Fibroblast of skin of left quadriceps (primary cell): ENCODE results near the gene DNAJB1.

Experiments used
- DNase-seq, 2 experiments: peaks; one replicate each; pipeline ENCODE4 v3.0.0-alpha.2; 2013; ENCODE audit warnings: low read depth in 2 of 2

The DNAJB1 gene

DNA sequence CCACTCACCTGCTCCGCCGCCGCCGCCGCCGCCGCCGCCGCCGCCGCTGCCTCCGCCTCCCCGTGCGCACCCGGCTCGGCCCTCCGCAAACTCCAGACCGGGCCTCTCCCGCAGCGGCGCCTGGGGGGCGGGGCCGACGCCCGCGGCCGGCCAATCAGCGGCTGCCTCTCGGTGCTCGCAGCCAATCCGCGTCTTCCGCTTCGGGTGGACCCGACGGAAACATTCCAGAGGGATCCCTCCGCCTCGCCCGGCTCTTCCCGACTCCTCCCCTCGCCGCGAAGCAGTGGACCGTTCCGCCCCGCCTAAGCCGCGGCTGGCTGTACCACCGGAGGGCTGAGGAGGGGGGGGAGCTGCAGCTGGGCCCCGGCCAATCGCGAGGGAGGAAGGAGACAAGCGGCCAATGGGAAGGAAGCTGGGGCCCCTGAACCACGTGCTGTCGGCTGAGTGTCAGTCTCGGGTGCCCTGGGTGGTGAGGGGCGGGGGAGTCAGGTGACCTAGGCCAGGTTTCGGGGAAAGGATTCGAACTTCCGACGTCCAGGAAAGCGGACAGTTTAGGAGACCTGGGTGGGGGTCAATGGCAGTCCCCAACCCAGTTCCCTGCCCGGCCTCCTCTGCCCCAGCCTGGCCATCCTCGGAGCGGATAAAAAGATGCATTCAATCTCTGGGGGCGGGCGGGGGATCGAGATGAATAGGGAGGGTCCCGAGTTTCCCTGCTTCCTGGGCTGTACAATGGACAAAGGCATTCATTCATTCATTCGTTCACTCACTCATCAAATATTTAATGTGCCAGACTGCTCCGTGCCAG is 22.0 kb downstream of the DNAJB1 start, which contains the start of gene GIPC1:
Gene GIPC1 (minus strand): TSS at position 99 of the 805 bp plus-strand sequence. CDS start 13,151 bp downstream, outside the sequence.
- peak; percentile 98 for DNase-seq

- no peak for DNase-seq
Observed at GRCh38 chr19:14495672-14496028, 22.5 kb downstream of the DNAJB1 start.

- DNase-seq, result no peak
Observed at GRCh38 chr19:14494910-14495671, 23.1 kb downstream of the DNAJB1 start.

- DNase-seq, result no peak
Observed at GRCh38 chr19:14494411-14494810, 23.8 kb downstream of the DNAJB1 start.

- no peak for DNase-seq
Observed at GRCh38 chr19:14492756-14493337, 25.4 kb downstream of the DNAJB1 start.

DNA sequence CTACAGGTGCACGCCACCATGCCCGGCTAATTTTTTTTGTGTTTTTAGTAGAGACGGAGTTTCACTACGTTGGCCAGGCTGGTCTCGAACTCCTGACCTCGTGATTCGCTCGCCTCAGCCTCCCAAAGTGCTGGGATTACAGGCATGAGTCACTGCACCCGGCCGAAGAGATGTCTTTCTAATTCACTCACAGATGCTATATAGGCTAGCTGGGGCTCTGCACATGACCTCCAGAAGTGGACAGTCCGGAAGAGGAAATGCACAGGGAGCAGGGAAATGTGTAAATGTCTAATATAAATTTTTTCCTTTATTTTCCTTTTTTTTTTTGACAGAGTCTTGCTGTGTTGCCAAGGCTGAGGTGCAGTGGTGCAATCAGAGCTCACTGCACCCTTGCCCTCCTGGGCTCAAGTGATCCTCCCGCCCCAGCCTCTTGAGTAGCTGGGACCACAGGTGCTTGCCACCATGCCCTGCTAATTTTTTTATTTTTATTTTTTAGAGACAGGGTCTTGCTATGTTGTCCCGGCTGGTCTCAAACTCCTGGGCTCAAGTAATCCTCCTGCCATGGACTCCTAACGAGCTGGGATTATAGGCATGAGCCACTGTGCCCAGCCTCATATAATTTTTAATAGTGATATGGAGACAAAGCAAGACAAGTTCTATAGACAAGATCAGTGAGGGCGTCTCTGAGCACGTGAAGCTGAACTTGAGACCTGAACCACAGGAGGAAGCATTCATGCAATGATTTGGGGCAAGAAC is 30.6 kb downstream of the DNAJB1 start:
- no peak for DNase-seq

DNA sequence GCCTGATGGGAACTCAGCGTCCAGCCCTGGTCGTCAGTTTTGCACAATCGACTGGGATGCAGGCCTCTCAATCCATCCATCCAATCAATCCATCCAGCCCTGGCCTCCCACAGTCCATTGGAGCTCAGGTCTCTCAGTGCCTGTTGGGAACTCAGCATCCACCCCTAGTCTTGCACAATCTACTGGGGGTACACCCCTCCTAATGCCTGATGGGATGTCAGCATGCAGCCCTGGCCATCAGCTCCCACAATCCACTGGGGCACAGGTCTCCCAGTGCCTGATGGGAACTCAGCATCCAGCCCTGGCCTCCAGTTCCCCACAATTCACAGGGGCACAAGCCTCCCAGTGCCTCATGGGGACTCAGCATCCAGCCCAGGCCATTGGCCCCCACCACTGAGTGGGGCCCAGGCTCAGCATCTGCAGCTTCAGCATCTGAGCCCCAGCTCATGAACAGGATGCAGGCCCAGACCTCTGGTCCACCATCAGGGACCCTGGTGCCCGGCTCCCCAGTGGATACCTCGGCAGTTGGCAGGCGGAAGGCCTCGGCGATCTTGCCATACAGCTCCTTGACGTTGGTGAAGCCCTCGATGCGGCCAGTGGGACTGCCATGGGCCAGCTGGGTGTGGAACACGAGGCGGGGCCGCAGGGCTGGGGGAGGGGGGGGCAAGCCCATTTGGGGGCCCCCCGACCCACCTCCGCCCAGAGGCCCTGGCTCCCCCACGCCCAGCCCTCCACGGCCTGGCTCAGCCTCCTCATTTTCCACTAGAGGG is 35.8 kb downstream of the DNAJB1 start:
- no peak for DNase-seq

DNA sequence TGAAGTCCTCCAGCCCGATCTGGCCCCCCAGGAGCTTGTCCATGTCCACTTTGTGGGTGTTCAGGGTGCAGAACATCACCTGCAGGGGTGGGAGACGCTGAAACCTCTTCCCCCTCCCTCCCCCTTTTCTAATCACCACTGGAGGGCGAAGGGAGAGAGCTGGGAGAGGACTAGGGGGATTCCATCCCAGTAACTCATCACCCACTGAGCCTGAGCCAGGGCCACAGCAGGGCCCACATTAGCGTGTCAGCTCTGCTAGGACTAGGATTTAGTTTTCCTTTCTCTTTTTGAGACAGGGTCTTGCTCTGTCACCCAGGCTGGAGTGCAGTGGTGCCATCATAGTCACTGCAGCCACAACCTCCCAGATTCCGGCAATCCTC is 37.5 kb downstream of the DNAJB1 start:
- no peak for DNase-seq

DNA sequence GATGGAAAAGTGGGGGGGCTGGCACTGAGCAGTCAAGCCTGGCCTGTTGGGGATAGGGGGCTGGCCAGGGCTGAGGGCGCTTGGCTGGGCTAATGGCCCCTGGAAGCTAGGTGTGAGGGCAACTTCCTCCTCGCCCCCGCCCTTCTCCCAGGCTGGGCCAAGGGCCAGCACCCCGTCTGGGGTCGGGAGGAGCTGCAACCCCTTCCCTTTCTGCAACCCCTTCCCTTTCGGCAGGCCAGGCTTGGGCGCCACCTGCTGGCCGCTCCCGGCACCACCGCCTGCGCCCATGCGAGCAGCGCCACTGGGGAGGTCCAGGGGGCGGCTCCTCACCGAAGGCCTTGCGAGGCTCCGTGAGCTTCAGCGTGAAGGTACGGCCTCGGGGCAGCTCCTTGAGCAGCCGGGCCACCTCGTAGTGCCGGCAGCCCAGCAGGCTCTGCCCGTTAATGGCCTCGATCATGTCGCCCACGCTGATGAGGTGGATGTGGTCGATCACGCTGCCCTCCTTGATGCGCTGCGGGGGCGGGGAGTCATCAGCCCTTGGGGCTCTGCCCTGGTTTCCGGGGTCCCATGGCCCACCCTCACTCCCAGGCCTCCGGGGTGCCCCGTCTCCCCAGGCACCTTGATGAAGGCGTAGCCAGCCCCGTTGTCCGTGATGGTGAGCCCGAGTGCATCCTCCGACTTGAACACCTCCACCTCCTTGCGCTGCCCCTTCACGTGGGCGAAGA is 38.1 kb downstream of the DNAJB1 start:
- no peak for DNase-seq

DNA sequence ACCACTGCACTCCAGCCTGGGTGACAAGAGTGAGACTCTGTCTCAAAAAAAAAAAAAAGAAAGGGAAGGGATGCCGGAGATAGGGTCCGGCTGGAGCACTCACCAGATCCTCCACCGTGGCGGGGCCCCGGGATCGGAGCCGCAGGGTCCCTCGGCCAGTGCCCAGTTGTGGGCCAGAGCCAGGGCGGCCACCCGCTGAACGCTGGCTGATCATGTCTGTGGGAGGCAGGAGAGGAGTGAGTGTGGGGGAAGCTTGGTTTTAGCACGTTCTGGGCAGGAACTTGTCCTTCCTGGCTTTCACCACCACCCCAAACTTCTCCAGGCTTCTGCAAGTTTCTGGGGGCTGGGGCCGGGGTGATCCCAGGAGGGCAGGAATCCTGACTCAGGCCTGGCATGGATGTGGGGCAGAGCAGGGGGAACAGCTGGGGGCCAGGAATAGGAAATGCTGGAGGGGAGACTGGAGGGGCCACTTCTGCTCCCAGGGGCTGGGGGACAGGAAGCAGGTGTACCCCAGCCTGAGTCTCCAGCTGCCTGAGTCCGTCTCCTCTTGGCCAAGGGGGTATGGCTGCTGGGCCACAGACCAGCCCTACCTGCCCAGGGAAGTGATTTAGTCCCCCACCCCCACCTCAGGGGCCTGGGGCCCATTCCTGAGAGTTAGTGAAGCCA is 38.8 kb downstream of the DNAJB1 start:
- no peak for DNase-seq

- DNase-seq, result no peak
Observed at GRCh38 chr19:14478113-14478545, 40.1 kb downstream of the DNAJB1 start.

DNA sequence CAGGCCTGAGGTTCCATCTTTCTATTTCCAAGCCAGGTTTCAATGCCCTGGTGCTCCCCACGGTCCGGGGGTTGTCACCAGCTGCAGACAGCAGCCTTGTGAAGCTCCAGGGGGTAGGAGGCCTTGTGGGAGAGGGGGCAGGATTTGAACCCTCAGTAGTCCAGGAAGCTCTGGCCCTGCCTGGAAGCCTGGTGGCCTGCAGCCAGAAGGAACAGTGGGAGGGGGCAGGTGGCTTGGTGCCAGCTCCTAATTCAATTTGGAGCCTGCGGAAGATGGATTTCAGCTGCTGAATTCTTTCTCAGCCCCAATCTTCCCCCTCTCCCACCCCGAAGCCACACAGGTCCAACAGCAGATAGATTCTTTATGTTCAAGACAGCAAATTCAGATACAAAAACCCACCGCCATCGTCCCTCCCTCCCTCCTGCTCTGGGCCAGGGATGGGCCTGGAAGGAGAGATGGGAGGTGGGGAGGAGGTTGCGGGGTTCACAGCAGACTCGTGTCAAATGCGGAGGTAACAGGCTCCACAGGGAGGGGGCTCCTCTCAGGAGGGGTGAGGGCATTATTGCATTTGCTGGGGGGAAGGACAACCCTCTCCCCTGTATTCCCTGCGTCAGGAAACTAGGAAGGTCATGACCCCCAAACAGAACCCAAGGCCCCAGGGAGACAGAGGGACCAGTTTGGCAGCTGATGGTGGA is 40.6 kb downstream of the DNAJB1 start:
- no peak for DNase-seq

- DNase-seq, result no peak
Observed at GRCh38 chr19:14476673-14477401, 41.4 kb downstream of the DNAJB1 start.

DNA sequence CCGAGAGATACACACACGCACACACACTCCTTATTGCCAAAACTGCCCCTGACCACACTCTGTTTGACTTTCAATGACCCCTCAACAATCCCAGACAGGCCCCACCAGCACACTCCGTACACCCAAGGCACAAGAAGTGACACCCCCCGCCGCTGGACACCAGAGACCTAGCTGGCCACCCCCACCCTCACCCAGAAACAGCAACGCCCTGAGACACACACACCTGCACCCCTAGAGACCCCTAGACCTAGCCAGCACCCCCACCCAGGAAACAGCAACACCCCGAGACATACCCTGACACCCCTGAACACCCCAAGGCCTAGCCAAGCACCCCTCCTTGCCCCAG is 41.9 kb downstream of the DNAJB1 start:
- no peak for DNase-seq

DNA sequence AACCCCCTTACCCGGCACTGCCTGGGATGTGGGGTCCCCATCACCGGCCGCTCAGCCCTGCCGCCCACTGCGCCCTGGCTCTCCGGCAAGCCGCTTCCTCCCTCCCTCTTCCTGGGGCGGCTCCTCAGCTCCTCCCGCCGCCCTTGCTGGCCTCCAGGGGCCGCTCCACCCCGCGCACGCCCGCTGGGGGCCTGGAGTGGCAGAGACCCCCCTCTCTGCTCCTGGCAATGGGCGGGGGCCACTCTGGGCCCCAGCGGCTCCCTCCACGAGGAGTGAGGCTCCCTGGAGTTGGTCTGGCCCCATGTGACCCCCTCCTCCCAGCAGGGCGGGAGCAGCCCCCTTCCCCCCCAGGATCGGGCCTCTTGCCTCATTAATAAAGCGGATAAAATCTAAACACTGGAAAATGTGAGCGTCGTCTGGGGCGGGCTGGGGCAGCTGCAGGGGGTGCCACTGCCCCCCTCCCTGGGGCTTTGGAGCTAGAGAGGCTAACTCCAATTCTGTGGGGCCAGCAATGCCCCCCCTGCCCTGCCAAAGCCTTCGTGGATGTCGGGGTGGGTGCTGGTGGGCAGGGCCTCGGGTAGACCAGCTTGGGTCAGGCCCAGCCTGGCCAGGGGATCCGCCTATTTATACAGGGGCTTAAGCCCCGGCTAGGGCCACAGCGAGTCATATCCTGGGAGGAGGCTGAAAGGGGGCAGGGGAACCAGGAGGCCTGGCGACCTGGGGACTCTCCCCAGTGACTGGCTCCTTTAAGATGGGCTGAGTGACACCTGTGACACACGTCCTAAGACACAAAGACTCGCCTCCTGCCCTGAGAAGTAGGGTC is 42.7 kb downstream of the DNAJB1 start, which contains the start of gene PTGER1:
Gene PTGER1 (minus strand): TSS at position 104 of the 823 bp plus-strand sequence. CDS start 1,034 bp downstream, outside the sequence.
- DNase-seq, result no peak

DNA sequence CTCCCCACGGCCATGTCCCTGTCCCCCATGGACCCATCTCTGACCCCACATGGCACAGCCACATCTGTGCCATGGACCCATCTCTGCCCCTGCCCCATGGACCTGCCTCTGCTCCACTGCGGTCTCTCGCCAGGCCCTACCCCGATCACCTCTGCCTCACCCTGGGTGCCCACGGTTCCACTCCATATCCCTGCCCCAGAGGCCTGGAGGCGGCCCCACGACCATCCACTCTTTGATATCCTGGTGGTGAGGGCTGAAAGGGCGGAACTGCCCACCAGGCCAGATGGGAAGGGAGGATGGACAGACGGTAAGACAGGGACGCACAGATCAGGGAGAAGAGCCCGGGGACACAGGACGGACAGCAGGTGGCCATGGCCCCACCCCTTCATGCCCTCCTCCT is 43.4 kb downstream of the DNAJB1 start:
- no peak for DNase-seq

DNA sequence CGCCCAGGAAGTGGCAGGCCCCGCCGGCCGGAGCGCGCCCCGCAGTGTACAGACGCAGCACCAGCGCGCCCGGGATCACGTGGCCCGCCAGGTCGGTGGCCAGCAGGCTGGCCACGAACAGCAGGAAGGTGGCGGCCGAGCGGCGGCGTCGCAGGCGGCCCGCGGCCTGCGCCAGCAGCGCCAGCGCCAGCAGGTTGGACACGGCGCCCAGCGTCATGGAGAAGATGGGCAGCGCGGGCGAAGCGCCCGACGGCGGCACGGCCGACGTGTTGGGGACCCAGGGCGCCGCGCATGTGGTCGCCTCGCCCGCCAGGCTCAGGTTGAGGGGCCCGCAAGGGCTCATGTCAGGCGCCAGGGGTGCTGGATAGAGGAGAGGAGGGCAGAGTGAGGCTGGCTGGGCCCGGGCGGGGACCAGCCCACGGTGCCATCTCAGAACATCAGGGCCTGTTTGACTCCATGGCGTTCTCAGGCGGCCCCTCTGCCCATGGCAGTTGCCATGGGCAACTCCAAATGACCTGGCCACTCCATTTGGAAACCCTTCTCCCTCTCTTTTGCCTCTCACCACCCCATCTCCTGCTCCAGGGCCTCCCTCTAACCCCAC is 44.1 kb downstream of the DNAJB1 start:
- DNase-seq, result no peak
